PC-9 (cell line): ENCODE results near the gene LMF1.

Source experiments
- CTCF ChIP-seq: fragments of 200-600 bp; sonication (generic); conservative IDR thresholded peaks from 2 replicates; pipeline ENCODE4 v1.6.1; 2017; ENCODE audit warnings: mixed run types, antibody characterized with exemption, mild to moderate bottlenecking, moderate library complexity
- EZH2 ChIP-seq: fragments of 200-600 bp; sonication (generic); IDR thresholded peaks from 2 replicates; pipeline ENCODE4 v1.8.0; 2017; ENCODE audit warnings: antibody characterized with exemption, low read depth

GRCh38 chr16:860891-861290, 109.9 kb downstream of the LMF1 start:
- TF ChIP-seq CTCF (no peak), EZH2 (no peak)
